HS-27A (cell line): ENCODE results near the gene ELOVL6.

ENCODE experiments used
- DNase-seq: peaks from one replicate; pipeline ENCODE4 v3.0.0-alpha.2; 2012; ENCODE audit warnings: low read depth, missing footprints

Gene ELOVL6

DNA sequence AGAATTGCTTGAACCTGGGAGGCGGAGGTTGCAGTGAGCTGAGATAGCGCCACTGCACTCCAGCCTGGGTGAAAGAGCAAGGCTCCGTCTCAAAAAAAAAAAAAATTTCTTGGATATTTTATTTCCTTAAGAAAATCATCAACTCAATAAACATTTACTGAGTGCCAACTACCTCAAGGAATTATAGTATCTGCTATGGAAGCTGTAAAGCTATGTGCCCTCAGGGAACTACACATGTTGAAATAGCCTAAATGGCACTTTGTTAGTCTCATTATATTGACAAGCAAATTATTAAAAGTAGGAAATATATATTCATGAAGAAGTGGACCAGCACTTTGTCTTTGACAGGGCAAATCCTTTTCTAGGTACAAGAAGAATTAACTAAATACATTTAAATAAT is 40.8 kb downstream of the ELOVL6 start:
- DNase-seq = no peak

DNA sequence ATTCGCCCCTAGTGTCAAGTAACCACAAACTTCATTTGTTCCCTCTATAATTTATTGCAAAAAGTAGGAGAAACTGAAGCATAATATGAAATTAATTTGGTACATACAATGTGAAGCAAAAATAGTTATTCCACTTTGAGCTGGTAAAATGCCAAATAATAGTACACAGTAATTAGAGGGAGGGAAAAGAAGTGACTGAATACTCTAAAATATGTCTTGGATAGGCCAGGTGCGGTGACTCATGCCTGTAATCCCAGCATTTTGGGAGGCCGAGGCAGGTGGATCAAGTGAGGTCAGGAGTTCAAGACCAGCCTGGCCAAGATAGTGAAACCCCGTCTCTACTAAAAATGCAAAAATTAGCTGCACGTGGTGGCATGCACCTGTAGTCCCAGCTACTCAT is 41.2 kb downstream of the ELOVL6 start:
- DNase-seq = peak; percentile 11

DNA sequence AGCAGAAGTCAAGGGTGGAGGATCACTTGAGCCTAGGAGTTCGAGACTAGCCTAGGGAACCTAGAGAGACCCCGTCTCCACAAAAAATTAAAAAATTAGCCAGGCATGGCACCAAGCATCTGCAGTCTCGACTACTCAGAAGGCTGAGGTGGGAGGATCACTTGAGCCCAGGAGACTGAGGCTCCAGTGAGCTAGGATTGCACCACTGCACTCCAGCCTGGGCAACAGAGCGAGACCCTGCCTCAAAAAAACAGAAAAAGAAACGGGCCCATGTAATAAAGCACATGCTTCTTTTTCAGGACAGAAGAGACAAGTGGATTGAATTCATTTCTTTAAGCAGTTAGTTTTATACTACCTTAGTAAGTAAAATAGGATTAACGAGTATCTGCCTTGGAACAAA is 42.0 kb downstream of the ELOVL6 start:
- no peak for DNase-seq

DNA sequence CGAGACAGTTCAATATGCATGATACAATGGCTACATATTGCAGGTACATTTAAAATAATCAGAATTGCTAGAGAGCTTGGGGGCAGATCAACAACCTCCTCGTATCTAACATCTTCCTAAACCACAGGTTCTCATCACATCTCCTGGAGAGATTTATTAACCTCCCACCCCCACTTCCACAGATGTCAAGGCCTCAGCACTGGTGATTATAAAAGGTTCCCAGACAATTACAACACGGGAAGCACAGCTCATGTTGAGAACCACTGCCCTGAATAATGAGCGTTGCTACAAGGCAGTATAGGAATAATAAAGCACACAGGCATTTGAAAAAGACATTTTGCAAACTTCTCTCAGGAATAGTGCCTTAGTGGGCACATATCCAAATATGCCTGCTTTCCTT is 42.8 kb downstream of the ELOVL6 start:
- DNase-seq = no peak

DNA sequence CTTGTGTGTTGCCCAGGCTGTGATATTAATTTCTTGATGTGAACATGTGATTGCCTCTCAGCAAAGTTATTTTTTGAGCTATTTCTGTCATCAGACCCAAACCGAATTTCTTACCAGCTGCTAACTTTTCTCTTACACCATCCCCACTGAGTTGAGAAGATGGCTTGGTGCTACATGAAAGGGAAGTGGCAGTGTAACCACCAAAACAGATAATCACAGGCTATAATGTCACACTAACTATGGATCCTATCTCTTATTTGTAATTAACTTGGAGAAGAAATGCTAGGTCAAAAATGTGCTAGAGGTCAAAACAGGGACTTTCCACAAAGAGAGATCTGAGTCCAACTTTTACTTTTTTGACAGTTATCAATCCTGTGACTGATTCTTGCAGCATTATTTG is 43.8 kb downstream of the ELOVL6 start:
- DNase-seq = no peak

DNA sequence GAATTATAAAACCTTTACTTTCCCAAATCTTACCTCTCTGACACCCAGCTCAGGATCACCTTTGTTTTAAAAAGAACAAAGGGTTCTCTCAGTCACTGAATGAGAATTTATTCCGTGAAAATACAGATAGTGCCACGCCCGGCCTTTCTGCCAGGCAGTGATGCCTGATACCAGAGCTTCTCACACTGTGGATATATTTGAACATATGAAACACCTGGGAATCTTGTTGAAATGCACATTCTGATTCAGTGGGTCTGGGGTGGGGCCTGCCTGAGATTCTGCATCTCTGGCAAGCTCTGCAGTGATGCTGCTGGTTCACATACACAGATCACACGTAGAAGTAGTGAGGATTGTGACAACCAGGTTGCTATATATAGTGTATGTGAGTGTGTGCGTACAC is 46.0 kb downstream of the ELOVL6 start:
- no peak for DNase-seq

DNA sequence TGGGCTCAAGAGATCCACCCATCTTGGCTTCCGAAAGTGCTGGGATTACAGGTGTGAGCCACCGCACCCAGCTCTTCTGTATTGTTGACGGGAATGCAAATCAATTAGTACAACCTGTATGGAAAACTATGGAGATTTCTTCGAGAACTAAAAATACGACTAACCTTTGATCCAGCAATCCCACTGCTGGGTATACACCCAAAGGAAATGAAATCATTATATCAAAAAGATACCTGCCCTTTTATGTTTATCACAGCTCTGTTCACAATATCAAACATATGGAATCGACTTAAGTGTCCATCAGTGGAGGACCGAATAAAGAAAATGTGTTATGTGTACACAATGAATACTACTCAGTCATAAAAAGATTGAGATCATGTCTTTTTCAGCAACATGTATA is 49.3 kb downstream of the ELOVL6 start:
- no peak for DNase-seq

DNA sequence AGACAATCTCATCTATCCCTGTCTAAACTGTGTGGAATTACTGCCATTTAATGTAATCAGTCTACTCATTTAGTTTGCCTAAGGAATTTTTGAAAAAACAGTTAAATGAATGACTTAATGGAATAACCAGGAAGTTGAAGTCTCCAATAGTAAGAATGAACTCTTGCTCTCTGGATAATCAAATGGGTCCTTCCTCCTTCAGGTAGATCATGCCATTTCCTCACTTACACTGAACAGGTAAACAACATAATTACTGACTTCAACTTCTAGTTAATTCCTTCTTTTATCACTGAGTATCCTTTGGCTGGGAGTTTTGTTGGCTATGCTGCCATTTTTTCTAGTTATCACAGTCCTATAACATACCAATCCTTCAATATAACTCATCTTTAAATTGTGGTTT is 56.0 kb downstream of the ELOVL6 start:
- no peak for DNase-seq

DNA sequence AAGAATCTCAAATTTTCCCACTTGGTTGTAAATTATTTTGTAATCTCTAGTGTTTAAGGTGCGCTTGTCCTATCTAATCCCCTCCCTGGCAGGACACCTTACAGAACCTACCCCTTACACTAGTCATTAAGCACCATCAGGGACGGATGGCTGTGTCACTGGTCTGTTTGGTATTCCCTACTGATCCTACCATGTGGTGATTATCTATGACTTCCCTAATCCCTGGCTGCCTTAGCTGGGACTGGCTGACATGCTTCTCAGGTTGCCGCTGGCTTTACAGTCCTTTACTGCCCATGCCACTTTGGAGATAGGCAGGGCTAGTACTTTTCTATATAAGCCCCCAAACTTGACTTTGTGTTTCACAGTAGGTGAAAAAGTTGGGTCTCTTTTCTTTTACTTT is 58.6 kb downstream of the ELOVL6 start:
- DNase-seq = no peak

DNA sequence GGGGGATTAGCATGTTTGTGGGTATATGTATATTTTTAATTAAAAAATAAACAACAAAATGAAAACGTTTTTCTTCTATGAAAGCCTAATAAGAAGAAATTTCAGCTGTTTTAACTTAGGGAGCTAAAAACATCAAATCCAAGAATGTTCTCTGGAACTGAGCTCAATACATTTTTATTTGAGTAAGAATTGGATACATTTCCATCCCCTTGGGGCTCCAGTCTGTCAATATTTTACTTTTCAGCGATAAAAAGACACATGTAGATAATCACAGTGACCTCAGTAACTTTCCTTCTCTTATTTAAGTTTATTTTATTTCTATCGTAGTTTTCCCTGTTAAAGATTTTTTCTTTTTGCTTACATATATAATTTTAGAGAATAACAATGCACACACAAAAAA is 59.3 kb downstream of the ELOVL6 start:
- DNase-seq = no peak

DNA sequence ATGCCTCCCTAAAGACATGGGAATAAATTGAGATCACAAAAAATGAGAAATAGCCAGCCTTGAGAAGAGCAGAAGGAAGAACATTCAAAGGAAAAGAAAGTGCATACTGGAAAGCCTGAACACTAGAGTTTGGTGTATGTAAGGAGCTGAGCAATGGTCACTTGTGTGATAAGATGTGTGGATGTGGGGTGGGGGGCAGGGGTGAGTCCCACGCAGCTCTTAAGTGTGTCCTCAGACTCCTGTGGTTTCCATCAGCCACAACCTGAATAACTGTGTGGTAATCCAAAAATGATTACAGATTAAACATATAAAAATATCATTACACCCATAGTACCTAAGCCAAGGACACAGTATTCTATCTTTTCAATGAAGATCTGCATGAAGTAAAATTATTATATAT is 59.9 kb downstream of the ELOVL6 start:
- no peak for DNase-seq

DNA sequence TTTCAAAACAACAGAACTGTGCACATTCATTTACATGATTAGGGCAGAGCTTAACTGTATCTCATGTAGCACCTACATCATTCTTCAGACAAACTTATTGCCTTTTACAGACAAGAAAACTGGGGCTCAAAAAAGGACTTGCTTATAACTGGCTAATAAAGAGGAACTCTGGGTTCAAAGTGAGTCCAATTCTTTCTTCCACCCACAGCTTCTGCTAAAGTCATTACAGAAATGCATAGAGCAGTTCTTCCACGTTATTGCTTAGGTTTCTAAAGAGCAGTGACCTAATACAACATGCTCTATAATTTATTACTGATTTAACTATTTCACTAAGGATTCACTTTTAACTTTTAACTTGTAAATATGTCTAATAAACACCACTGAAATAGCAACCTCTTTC is 60.6 kb downstream of the ELOVL6 start:
- DNase-seq = no peak

DNA sequence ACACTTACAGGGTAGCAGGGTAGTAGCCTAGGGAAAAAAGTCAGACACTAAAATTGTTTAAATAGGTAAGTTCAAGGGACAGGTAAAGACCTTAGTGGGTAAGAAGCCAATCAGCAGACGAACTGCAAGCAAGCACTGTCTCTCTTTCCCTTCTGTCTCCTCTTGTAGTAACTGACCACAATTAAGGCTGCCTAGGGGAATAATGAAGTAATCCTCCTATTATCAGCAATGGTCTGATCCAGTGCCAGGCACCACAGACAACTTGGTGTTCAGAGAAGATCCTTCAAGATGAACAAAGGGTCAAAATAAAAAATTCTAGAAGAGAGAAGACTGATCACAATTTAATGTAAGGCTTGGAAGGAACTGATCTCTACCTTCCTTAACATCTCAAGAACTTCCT is 62.9 kb downstream of the ELOVL6 start:
- no peak for DNase-seq

DNA sequence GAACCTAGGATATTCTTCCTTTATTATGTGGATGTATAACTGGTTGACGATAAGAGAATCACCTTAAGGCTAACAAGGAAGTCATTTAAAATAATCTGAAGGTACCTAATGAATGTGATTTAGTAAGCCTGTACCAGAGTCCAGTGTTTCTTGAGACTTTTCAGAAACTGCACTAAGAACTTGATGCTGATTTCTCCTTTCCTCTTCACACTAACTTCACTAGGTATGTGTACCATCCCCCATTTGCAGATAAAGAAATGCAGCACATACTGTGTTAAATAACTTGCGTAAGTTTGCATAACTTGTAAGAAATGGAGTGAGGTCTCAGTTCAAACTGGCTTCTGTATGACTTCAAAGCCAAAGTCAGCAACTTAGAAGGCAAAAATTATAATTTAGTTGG is 63.3 kb downstream of the ELOVL6 start:
- DNase-seq = no peak

DNA sequence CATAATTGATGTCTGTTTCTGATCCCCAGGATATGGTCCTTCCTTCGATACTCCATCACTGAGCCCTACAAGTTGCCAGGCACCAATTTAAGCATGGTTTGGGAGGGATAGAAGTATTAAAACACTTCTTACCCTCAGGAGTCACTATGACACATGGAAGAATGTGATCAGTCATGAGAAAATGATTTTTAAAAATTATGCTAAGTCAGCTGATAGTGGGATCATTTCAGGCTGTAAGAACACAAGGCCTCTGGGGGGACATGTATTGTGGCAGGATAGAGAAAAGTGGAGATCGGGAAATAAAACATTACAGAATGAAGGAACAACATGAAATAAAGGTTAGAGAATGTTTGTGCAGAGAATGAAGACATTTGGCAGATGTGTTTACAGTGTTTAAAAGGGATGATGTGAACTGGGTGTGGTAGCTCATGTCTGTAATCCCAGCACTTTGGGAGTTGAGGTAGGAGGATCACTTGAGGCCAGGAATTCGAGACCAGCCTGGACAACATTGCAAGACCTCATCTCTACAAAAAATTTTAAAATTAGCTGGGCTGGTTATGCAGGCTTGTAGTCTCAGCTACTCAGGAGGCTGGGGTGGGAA is 64.0 kb downstream of the ELOVL6 start:
- DNase-seq = no peak

DNA sequence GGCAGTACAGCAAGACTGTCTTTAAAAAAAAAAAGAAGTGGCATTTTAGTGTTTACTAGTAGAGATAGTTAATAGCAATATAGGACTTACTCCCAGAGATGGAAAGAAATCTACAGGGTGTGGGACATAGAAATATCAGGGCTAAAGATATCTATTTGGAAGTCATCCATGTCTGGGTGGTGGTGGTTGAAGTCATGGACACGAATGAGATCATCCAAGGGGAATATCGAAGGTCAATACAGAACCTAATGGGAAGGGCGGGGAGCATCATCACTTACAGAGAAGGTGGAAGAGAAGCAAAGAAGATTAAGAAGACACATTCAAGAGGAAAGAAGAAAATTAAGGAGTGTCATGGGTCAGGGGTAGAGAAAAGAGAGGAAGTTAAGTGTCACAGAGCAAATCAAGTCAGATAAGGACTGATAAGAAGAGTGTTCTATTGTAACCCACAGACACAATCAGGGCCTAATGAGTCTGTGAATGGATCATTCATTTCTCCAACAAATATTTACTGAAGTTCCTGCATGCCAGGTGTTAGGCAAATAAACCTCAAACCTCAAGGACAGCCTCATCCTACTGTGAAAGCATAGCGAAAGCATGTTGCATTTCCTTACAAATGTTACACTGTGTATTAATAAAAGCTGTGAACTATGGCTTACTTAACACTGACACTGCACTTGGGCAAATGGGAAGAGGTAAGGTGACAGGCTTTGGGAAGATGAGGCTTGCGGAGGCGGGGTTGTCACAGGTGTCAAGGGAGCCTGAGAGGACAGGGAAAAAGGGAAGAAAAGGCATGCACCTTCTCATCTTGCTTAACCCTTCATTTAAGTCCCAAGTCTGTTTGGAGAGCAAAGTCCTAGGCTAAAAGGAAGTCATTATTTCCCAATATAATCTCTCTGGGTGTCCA is 65.3 kb downstream of the ELOVL6 start:
- DNase-seq = no peak

DNA sequence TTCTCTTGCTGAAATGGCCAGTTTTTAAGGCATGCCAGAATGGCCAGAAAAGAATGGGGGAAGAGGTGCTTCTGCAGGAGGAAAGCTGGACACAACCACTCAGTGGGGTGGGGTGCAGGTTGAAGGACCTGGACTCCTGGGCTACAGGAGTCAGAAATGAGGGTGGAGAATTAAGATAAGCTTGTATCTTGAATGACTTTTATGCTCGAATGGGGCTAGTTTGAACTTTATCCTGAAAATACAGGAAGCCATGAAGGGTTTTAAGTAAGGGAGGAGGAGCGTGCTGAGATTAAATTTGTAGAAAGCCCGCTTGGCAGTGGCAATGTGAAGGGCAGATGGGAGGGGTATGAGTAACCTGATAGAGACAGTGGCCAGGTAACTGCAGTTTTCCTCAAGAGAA is 66.5 kb downstream of the ELOVL6 start:
- no peak for DNase-seq

DNA sequence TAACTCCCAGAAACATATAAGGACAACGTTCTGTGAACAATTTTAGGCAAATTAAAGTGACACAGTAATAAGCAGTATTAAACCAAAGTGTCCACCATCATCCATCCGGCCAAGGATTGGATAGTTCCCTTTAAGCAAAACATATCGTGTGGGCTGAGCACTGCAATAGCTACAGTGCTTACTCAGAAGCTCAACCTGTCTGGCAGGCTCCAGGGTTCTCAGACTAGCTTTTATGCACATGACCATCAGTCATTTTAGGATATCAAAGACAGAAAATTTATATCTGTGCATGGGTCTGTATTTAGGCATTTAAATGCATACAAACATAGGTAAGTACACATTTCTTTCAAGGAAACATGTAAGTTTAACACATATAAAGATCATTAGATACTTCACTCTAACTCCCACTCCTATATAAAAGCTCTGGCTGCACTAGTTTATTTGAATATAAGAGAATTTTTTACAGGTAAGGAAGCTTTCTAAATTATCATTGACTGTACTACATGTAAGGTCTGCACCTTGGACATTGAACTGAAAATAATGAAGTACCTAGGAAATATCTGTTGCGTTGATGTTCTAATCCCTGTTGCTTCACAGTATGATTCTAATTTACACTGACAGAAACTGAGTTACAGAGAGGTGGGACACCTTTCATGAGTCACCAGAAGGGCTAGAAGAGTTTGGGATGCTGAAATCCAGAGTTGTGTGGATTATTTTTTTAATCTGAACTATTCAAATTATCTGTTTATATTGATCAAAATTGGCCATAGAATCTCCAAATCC is 67.6 kb downstream of the ELOVL6 start:
- DNase-seq = no peak

DNA sequence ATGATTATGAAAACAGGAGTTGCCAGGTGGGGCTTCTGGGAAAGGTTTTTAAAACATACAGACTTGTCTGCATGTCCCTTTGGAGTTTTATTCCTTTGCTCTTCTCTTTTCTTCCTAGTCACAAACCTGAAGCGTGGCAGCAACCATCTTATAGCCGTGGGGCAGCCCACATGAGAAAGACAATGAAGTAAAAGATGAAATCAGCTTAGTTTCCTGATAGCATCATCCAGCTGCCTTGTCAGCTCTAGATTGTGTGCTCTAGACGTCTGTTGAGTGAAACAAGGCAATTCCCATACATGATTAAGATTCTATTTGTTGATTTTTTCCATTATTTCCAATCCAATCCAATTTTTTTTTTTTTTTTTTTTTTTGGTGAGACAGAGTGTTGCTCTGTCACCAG is 68.9 kb downstream of the ELOVL6 start:
- no peak for DNase-seq

DNA sequence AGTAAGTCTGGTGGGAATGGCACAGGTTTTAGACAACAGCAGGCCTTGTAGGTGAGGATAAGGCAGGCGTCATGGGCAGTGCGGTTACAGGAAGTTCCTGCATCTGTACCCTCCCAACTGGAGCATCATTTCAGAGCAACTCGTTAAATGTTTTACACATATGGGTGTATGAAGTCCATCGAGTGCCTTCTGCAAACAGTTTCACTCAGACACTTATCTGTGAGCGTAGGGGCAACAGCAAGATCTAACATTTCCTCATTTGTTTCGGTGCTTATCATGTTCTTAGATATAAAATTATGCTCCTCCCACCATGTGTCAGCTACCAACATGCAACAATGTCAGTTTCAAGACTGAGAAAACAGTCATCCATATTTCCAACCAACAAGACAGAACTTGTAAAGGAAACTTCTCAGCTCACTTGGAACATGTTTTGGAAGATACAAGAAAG is 69.9 kb downstream of the ELOVL6 start:
- no peak for DNase-seq

DNA sequence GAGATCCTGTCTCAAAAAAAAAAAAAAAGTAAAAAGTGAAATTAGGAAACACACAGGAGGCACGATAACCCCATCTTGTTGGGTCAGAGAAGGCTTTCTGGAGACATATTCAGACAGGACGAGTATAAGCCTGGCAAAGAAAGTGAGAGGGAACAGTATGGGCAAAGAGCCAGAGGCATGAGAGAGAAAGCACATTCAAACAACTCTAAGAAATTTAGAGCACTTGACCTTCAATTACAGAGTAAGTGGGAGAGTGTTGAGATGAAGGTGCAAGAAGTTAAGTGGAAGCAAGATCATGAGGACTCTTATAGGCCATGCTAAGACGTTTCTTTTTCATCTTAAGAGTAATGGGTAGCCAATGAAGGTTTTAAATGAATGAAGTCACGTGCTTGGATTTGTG is 70.4 kb downstream of the ELOVL6 start:
- no peak for DNase-seq

DNA sequence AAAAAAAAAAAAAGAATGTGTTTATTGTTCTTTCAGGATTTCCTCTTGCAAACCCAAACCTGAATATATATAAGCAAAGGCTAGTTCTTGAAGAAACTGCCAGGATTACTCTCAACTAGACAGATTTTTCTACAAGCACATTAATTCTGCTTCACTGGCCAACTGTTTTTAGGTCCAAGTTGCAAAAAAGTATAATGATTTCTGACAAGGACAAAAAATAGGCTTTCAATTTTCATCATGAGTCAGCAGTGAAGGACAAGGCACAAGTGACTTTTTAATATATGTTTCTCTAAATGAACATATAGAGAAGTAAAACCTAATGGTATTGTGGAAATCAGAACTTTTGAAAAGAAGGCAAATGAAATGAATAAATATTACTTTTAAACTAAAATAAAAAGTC is 73.7 kb downstream of the ELOVL6 start:
- no peak for DNase-seq

DNA sequence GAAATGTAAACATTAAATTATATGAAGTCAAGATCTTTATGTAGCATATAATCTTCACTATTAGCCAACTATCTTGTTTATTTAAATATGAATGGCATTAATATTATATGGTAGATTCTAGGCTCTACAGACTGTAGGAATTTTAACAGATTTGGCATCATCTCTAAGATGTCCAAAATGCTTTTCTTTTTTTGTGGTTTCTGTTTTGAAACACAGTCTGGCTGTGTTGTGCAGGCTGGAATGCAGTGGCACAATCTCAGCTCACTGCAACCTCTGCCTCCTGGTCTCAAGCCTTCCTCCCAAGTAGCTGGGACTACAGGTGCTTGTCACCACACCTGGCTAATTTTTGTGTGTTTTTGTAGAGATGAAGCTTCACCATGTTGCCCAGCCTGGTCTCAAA is 76.2 kb downstream of the ELOVL6 start:
- no peak for DNase-seq
